Skeletal muscle tissue (tissue), 4 donors: ENCODE measurements around the gene LAMA2. TPM values are rescaled to one million over a fixed set of nuclear protein-coding genes. Genes with fewer than 3 reads are reported as not detected.

Experiments
- H3K27ac ChIP-seq: one replicate; pipeline ENCODE4 v1.7.0; 2013; ENCODE audit warnings: mild to moderate bottlenecking, low read depth, low read length, inconsistent platforms
- H3K27me3 ChIP-seq, 3 donors: one replicate each; pipeline ENCODE4 v1.7.0; 2013; ENCODE audit warnings: low read length in 3 of 3; ENCODE audit not compliant: control insufficient read depth in 3 of 3, insufficient read depth in 3 of 3
- H3K36me3 ChIP-seq, 3 donors: one replicate each; pipeline ENCODE4 v1.7.0; 2013; ENCODE audit warnings: low read length in 3 of 3; ENCODE audit not compliant: control insufficient read depth in 3 of 3, insufficient read depth in 3 of 3
- H3K4me1 ChIP-seq, 3 donors: one replicate each; pipeline ENCODE4 v1.7.0; 2013; ENCODE audit warnings: low read length in 3 of 3, mild to moderate bottlenecking in 3 of 3; ENCODE audit not compliant: control insufficient read depth in 3 of 3, insufficient read depth in 3 of 3
- H3K4me3 ChIP-seq, 3 donors: one replicate each; pipeline ENCODE4 v1.7.0; 2013; ENCODE audit warnings: low read length in 3 of 3
- H3K9ac ChIP-seq, 3 donors: one replicate each; pipeline ENCODE4 v1.7.0; 2013; ENCODE audit warnings: low read length in 3 of 3, mild to moderate bottlenecking in 3 of 3, moderate library complexity in 2 of 3, low read depth in 1 of 3
- H3K9me3 ChIP-seq, 3 donors: one replicate each; pipeline ENCODE4 v1.7.0; 2013; ENCODE audit warnings: low read length in 3 of 3; ENCODE audit not compliant: control insufficient read depth in 3 of 3
- total RNA-seq: library from RNA; depleted of rRNA; stranded (reverse); fragments of >200 nt; gene quantifications from one replicate; pipeline ENCODE4 v1.2.3, GENCODE V29; 2014
- donor health status: Osteomylitis.

Gene LAMA2
- total RNA-seq, 1 donor from 2014 or later, result 187 TPM

DNA sequence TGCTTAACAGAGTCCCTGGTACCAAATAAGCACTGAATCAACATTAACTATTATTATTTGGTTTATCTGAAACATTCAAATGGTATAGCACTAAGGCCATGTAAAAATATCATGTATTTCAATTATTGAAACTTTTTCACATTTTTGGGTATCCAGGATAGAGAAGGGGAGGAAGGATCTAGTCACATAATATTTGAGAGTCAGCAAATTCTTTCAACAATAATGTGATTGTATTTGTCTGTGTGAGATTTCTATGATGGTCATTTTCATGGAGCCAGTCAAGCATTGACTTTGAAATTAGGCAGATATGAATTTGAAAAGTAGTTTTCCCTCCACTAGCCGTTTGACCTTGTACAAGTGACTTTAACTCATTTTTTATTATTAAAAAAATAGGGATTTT, 67.9 kb downstream of the LAMA2 start:
- Histone ChIP-seq H3K4me3 (no peak overlapping the region), H3K9ac (no peak overlapping the region), H3K9me3 (no peaks in the 10 kb centered on the region), H3K36me3 (no peaks in the 10 kb centered on the region), H3K27me3 (no peaks in the 10 kb centered on the region), H3K27ac (no peak overlapping the region), H3K4me1 (no peaks in the 10 kb centered on the region)

- Histone ChIP-seq H3K36me3 (no peaks in the 10 kb centered on the region), H3K27ac (no peak overlapping the region), H3K9me3 (no peaks in the 10 kb centered on the region), H3K27me3 (no peaks in the 10 kb centered on the region), H3K4me1 (no peaks in the 10 kb centered on the region), H3K9ac (no peak overlapping the region), H3K4me3 (no peak overlapping the region)
Measured at GRCh38 chr6:128952902-128953301, 70.0 kb downstream of the LAMA2 start.

- Histone ChIP-seq H3K27ac (no peak overlapping the region), H3K9ac (no peak overlapping the region), H3K9me3 (no peaks in the 10 kb centered on the region), H3K36me3 (no peaks in the 10 kb centered on the region), H3K4me3 (no peak overlapping the region), H3K27me3 (no peaks in the 10 kb centered on the region), H3K4me1 (no peaks in the 10 kb centered on the region)
Measured at GRCh38 chr6:128954308-128955043, 71.5 kb downstream of the LAMA2 start.

DNA sequence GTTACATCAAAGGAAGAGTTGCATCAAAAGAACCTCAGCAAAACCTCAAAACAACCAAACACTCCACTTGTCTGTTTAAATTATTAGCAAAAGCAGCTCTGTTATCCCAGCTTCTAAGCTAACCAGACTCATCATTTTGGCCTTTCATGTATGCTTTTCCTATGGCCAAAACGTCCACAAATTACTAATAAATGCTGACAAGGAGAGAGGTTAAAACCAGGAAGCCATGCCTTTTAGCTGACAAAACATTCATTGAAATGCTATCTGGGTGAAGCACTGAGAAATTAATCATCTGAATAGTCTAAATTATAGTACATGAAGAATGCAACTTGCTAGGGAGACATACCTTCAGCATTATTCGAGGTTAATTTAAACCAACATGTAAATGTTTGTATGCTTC, 80.6 kb downstream of the LAMA2 start:
- H3K9ac ChIP-seq, result no peak overlapping the region
- H3K27ac ChIP-seq, result no peak overlapping the region
- H3K9me3 ChIP-seq, result no peaks in the 10 kb centered on the region
- no peaks in the 10 kb centered on the region for H3K4me1 ChIP-seq
- H3K4me3 ChIP-seq, result no peak overlapping the region
- no peaks in the 10 kb centered on the region for H3K27me3 ChIP-seq
- no peaks in the 10 kb centered on the region for H3K36me3 ChIP-seq

DNA sequence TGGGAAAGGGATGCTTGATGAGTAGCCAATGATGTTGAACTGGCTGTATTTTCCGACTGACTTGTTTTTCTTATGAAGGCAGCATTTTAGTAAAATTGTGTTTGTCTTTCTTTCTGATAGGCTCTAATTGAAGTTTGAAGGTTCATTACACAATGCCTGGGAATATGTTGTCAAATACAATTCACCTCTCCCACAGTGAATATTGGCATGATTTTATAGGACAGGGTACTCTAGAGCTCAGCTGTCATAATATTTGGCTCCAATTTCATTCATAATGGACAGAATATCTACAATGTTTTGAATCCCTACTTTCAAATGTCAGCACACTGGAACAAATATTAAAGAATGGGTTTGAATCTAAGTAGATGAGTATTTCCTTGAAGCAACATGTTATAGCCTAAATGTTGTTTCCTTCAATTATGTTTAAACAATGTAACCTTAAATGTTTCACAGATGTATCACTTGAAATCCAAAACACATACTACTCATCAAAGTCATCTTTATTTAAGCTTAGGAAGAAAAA, 81.4 kb downstream of the LAMA2 start:
- Histone ChIP-seq H3K4me1 (no peaks in the 10 kb centered on the region), H3K36me3 (no peaks in the 10 kb centered on the region), H3K27ac (no peak overlapping the region), H3K27me3 (no peaks in the 10 kb centered on the region), H3K4me3 (no peak overlapping the region), H3K9me3 (no peaks in the 10 kb centered on the region), H3K9ac (no peak overlapping the region)

GRCh38 chr6:128964771-128965170, 81.8 kb downstream of the LAMA2 start:
- H3K4me3 ChIP-seq, result no peak overlapping the region
- H3K27me3 ChIP-seq, result no peaks in the 10 kb centered on the region
- H3K36me3 ChIP-seq, result no peaks in the 10 kb centered on the region
- no peak overlapping the region for H3K27ac ChIP-seq
- no peaks in the 10 kb centered on the region for H3K4me1 ChIP-seq
- H3K9me3 ChIP-seq, result no peaks in the 10 kb centered on the region
- no peak overlapping the region for H3K9ac ChIP-seq

- H3K9ac ChIP-seq, result no peak overlapping the region
- H3K4me3 ChIP-seq, result no peak overlapping the region
- H3K27me3 ChIP-seq, result no peaks in the 10 kb centered on the region
- H3K36me3 ChIP-seq, result no peaks in the 10 kb centered on the region
- H3K4me1 ChIP-seq, result no peaks in the 10 kb centered on the region
- H3K9me3 ChIP-seq, result no peaks in the 10 kb centered on the region
- H3K27ac ChIP-seq, result no peak overlapping the region
Measured at GRCh38 chr6:128966934-128967333, 84.0 kb downstream of the LAMA2 start.

- Histone ChIP-seq H3K4me3 (no peak overlapping the region), H3K4me1 (no peaks in the 10 kb centered on the region), H3K9ac (no peak overlapping the region), H3K27me3 (no peaks in the 10 kb centered on the region), H3K27ac (no peak overlapping the region), H3K9me3 (no peaks in the 10 kb centered on the region), H3K36me3 (no peaks in the 10 kb centered on the region)
Measured at GRCh38 chr6:128979071-128979470, 96.1 kb downstream of the LAMA2 start.

DNA sequence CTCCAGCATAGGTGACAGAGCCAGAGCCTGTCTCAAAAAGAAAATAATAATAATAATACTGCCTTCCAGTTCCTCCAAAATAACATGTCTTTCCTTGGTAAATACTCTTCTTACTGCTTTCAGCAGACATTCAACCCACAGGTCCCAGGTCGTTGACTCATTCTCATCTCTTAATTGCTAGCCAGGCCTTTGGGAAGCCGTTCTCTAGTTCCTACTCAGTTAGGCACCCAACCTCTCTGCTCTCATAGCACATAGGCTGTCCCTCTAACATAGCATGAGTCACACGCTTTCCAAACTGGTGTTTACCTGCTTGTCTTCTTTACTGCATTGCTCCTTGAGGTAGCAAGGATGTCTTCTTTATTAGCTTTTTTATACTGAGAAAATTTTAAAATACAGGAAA, 98.8 kb downstream of the LAMA2 start:
- H3K4me1 ChIP-seq, result no peaks in the 10 kb centered on the region
- H3K36me3 ChIP-seq, result no peaks in the 10 kb centered on the region
- no peaks in the 10 kb centered on the region for H3K27me3 ChIP-seq
- no peak overlapping the region for H3K9ac ChIP-seq
- H3K9me3 ChIP-seq, result no peaks in the 10 kb centered on the region
- H3K27ac ChIP-seq, result no peak overlapping the region
- no peak overlapping the region for H3K4me3 ChIP-seq

DNA sequence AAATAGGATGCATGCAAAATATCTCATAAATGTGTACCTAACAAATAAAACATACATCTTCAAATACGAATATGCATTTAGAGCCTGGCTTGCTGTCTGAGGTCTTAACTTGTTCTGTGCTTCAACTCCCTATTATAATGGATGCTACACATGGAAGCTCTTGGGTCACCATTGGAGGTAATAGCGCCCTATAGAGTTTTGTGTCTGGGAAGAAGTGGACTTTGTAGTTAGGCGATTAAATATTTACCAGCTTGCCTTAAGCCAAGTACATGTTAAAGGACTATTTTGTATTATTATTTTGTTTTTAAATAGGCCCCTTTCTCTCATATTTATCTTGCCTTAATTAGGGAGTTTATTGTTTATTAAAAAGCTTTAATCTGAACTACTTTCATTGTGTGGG, 107.4 kb downstream of the LAMA2 start:
- H3K4me1 ChIP-seq, result no peaks in the 10 kb centered on the region
- H3K9me3 ChIP-seq, result no peaks in the 10 kb centered on the region
- no peaks in the 10 kb centered on the region for H3K36me3 ChIP-seq
- H3K27ac ChIP-seq, result no peak overlapping the region
- H3K9ac ChIP-seq, result no peak overlapping the region
- no peaks in the 10 kb centered on the region for H3K27me3 ChIP-seq
- no peak overlapping the region for H3K4me3 ChIP-seq
